ENCODE data around the gene NEAT1. TPM values are rescaled to one million over a fixed set of nuclear protein-coding genes. Genes with fewer than 3 reads are reported as not detected.
"Not testable (repeated sequence)": the region's sequence is repeated elsewhere in the genome, so short reads cannot be mapped to it uniquely, and the experiment has no call there.

Gene NEAT1
- total RNA-seq, 1 donor from 2014 or later: 1,255 TPM

DNA sequence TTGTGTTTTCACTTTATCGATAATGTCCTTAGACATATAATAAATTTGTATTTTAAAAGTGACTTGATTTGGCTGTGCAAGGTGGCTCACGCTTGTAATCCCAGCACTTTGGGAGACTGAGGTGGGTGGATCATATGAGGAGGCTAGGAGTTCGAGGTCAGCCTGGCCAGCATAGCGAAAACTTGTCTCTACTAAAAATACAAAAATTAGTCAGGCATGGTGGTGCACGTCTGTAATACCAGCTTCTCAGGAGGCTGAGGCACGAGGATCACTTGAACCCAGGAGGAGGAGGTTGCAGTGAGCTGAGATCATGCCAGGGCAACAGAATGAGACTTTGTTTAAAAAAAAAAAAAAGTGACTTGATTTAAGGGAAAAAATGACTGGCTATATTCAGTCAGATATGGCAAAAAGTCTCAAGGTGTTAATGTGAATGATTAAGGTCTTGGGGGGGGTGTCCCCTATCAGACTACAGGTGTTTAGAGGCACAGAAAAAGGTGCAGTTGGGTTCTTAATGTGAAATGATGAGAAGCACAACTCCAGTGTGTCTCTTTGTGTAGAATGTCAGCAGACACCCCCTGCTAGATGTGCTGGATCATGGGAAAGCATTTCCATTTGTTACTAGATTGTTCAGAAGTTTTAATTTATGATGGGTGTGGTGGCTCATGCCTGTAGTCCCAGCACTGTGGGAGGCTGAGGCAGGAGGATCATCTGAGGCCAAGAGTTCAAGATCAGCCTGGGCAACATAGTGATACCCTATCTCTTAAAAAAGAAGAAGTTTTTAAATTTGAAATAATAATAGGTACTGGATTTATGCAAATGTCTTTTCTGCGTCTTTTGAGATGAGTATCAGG, 17.0 kb downstream of the NEAT1 start:
- DNase-seq (ENCODE audit: low spot score): peak; percentile 49
- no peak for ATAC-seq
- intact Hi-C loops (cut with DNase I): no loop called here

DNA sequence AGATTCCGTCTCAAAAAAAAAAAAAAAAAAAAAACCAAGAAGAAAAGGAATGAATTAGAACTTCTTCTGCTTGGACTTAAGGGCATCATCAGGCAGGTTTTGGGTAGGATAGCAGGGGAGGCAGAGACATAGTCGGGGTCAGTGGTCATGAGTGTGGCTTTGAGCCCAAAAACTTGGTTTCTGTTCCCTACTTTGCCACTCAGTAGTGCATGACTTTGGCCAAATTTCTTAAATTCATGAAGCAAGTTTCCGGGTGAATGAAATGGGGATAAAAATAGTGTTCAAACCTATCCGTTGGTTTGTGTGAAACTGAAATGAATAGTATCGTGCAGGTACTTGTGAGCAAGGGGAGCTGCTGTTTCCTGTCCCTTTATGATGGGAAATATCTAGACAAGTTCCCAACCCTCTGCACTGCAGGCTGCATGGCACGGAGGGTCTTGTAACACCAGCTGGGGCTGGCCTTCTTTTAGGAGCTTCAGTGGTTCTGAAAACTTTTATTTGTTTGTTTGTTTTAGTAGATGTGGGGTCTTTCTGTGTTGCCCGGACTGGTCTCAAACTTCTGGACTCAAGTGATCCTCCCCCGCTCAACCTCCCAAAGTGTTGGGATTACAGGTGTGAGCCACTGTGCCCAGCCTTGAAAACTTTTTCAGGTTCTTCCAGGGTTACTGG, 18.4 kb downstream of the NEAT1 start:
- DNase-seq (ENCODE audit: low spot score): peak; percentile 51
- no peak for ATAC-seq

DNA sequence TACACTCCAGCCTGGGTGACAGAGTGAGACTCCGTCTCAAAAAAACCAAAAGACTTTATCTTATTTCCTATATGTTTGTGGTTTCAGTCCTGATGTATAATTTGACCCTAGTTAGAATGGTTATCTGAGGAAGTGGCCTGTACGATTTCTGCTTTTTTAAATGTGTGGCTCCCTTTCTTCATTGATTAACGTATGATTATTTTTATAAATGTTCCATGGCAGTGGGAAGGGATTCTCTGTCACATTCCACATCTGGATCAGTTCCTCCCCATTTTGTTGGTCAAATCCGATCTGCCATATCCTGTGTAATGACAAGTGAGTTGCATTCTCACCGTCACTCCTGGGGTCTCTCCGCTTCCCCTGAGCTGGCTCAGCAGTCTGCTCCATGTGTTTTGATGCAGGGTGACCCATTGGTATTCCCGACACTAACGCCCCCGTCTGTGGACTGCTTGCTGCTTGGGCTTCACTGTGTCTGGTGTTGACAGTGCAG, 20.3 kb downstream of the NEAT1 start:
- intact Hi-C loops (cut with DNase I): no loop called here
- ATAC-seq (no peak), DNase-seq (ENCODE audit: low spot score) (peak; percentile 54)

More for the DNA sequence above, 18.4 kb downstream of the NEAT1 start:
- intact Hi-C loops (cut with DNase I): no loop called here

DNA sequence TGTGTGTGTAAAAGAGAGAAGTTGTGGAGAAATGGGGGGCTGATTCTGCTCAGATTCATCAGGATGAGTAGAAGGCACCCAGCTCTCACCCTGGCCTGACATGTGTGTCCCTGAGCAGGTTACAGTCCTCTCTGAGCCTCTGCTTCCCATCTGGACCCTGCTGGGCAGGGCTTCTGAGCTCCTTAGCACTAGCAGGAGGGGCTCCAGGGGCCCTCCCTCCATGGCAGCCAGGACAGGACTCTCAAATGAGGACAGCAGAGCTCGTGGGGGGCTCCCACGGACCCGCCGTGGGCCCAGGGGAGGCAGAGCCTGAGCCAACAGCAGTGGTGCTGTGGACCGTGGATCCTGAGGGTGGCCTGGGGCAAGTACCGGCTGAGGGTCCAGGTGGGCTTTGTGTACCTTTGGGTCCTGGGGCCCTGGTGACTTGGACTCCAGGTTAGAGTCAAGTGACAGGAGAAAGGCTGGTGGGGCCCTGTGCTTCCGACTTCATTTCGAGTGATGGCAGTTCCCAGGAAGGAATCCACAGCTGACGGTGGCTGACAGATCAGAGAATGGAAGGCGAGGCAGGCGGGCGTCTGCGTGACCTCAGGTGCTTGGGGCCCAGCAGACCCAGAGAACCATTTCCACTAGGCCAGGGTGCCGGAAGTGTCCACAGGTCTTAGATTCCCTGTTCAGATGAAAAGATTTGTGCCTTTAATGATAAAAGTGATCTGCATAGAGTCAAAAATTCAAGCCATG, 21.9 kb downstream of the NEAT1 start:
- peak; percentile 67 for DNase-seq (ENCODE audit: low spot score)
- ATAC-seq: peak; percentile 1
- intact Hi-C loops (cut with DNase I): no loop called here

DNA sequence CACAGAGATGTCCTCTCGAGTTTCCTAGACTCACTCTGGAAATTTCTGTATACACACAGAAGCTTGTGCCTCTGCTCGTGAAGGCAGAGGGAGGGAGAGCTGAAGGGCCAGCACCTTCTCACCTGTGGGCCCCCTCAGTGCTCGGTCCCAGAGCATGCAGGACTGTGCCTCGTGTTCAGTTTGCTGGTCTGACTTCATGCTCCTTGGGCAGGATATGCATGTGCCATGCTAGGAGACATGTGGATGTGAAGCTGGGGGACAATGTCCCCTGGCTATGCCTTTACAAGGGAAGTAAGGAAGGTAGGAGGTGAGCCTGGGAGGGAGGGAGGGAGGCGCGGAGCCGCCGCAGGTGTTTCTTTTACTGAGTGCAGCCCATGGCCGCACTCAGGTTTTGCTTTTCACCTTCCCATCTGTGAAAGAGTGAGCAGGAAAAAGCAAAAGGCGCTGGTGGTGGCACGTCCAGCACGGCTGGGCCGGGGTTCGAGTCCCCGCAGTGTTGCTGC, 22.6 kb downstream of the NEAT1 start:
- no peak for DNase-seq (ENCODE audit: low spot score)
- no peak for ATAC-seq
- intact Hi-C loops (cut with DNase I): no loop called here

DNA sequence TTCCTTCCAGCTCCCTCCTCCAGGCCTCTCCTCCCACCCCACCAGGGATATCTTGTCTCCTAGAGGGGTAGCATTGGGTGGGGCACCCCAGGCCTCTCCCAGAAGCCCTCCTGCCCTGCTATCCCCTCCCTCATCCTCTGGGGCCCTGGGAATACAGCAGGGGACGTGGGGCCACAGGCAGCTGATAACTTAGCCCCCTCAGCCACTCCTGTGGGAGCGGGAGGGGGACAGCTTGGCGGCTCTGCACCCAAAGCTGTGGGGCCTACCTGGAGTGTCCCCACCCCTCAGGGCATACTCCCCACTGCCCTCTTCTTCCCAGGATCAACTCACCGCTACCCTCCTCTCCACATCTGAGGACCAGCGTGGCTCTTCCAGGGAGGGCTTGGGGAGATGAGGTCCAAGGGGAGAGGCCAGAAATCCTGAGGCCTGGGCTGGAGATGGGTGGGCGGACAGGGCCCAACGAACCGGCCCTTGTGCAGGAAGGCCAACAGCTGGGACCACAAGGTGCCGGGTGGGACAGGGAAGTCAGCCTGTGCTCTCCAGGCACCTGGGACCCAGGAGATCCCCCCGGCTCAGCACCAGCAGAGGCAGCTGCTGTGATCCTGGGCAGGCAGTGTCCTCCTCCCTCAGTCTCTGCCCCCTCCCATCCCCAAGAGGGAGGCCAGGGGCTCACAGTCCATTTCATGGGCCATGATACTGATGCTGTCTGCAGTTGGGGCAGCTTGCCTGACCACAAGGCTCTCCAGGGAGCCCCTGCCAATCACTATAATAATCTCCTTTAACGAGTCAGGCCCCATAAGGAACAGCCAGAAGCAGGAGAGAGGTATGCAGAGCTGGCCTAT, 23.2 kb downstream of the NEAT1 start:
- ATAC-seq (peak; percentile 13), DNase-seq (ENCODE audit: low spot score) (peak; percentile 64)
- intact Hi-C loops (cut with DNase I): no loop called here

DNA sequence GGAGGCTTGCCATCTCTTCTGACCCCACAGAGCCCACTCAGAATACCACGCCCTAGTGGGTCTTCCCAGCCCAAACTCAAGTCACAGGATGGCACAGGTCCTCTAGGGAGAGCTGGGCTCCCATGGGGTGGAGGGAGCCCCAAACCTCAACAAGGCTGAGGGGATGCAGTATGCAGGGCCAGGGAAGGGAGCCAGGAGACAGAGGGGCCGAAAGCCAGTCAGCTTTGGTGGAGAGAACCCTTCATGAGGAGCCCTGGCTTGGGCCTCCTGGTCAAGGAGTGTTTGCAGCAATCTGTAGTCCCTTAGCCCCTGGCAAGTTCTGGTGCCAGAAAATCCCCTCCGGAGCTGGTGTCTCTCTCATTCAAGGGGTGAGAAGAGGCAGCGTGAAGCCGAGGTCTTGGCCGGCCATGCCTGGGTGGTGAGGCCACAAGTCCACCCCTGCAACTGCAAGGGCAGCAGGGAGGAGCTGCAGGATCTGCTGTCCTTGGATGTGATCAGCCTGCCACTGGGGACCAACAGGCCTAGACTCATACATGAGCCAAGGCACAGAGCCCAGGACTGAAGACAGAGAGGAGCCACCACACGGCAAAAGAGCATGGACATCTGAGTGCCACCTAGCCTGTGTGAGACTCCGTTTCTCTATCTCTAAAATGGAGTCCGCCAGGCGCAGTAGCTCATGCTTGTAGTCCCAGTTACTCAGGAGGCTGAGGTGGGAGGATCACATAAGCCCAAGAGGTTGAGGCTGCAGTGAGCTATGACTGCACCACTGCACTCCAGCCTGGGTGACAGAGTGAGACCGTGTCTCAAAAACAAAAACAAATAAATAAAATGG, 24.1 kb downstream of the NEAT1 start:
- DNase-seq (ENCODE audit: low spot score) (peak; percentile 65), ATAC-seq (peak; percentile 20)
- intact Hi-C loops (cut with DNase I): no loop called here

DNA sequence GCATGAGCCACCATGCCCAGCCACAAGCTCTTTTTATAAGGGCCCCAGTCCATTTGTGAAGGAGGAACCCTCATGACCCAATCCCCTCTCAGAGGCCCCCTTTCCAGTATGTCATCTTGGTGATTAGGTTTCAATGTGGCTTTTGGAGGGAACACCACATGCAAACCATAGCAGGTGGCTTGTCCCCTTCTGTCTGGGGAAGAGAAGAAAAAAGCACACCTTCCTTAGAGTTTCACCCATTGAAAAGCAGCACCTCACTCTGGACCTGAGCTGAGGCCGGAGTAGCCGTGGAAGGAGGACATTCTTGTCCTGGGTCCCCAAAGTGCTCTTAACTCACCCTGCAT, 25.4 kb downstream of the NEAT1 start:
- intact Hi-C loops (cut with DNase I): no loop called here
- DNase-seq (ENCODE audit: low spot score) (no peak), ATAC-seq (no peak)

DNA sequence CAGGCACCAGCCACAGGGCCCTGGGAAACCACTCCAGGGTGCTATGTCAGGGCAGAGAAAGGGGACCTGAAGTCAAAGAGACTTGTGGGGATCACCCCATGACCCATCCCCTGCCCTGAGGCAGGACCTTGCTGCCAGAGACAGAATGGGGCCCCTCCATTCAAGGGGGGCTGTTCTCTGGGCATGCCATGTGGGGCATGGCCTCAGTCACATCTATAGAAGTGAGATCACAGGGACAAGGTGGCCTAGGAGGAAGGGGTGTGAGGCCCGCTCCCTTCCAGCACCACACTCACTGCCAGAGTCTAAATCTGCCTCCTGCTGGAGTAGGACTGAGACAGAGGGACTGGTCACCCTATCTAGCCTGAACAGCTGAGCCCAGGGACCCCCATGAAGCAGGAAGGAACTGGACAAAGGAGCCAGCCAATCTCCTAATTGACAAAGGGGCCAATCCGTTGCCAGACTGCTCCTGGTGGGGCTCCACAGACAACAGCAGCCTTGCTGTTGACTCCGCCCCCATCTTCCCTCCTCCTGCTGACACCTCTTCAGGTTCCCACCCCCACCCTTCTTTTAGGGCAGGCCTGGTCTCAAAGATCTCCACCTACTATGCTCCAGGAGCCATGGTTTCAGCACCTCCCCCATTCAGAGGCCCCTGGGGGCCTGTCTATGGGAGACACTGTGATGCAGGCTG, 26.0 kb downstream of the NEAT1 start:
- DNase-seq (ENCODE audit: low spot score) (peak; percentile 53), ATAC-seq (peak; percentile 0)
- intact Hi-C loops (cut with DNase I): no loop called here

DNA sequence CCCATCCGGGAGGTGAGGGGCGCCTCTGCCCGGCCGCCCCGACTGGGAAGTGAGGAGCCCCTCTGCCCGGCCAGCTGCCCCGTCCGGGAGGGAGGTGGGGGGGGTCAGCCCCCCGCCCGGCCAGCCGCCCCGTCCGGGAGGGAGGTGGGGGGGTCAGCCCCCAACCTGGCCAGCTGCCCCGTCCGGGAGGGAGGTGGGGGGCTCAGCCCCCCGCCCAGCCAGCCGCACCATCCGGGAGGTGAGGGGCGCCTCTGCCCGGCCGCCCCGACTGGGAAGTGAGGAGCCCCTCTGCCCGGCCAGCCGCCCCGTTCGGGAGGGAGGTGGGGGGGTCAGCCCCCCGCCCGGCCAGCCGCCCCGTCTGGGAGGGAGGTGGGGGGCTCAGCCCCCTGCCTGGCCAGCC, 28.7 kb downstream of the NEAT1 start:
- intact Hi-C loops (cut with DNase I): loop anchor here (5.0 kb wide), 1 partner anchor 381 kb away; the partner anchor contains the start of gene SNX32
- not testable (repeated sequence) for ATAC-seq
- DNase-seq (ENCODE audit: low spot score): peak; percentile 52

DNA sequence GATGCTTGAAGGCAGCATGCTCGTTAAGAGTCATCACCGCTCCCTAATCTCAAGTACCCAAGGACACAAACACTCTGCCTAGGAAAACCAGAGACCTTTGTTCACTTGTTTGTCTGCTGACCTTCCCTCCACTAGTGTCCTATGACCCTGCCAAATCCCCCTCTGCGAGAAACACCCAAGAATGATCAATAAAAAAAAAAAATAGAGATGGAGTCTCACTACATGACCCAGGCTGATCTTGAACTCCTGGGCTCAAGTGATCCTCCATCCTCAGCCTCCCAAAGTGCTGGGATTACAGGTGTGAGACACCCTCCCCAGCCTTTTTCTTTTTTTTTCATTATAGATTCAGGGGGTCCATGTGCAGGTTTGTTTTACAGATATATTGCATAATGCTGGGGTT, 29.7 kb downstream of the NEAT1 start:
- not testable (repeated sequence) for ATAC-seq; DNase-seq (ENCODE audit: low spot score)
- intact Hi-C loops (cut with DNase I): loop anchor here (5.0 kb wide), 1 partner anchor 380 kb away; the partner anchor contains the start of gene SNX32

DNA sequence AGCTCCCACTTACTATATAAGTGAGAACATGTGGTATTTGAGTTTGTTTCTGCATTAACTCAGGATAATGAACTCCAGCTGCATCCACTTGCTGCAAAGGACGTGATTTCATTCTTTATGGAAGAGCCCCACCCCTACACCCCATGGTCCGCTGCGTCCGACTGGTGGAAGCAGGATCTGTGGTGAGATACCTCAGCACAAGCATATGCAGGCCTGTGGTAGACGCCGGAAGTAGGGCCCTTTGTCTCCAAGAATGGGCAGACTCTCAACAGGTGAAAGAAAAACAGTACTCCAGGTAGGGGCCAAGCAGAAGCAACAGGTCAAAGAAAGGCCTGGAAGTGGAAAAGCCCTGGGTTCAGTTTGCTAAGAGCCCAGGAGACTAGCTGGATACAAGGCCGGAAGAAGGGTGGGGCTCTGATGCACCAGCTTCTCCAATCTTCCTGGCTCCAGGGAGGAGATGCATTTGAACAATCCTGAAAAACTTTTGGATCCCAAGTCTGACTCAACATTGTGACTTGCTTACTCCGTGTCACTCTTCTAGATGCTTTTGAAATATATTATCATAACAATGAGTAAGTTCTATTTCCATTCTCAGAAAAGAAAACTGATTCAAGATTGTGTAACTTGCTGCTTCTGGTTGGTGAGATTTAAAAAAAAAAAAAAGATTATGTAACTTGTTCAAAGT, 30.4 kb downstream of the NEAT1 start:
- no peak for ATAC-seq
- intact Hi-C loops (cut with DNase I): loop anchor here (5.0 kb wide), 1 partner anchor 379 kb away; the partner anchor contains the start of gene SNX32

DNA sequence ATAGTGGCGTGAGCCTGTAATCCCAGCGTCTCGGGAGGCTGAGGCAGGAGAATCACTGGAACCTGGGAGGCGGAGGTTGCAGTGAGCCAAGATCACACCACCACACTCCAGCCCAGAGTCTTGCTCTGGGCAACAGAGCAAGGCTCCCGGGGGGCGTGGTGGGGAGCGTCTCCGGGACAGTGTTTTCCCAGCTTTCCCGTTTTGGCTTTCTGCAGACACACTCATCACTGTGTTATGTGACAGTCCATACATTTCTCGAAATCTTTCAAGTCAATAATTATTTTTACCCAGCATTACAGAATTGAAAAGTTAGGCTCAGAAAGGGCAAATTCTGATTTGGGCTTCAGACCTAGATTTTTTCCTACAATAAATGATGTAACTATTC, 31.7 kb downstream of the NEAT1 start:
- intact Hi-C loops (cut with DNase I): loop anchor here (5.0 kb wide), 1 partner anchor 378 kb away; the partner anchor contains the start of gene SNX32
- peak; percentile 29 for ATAC-seq
- DNase-seq (ENCODE audit: low spot score): peak; percentile 57

More for the DNA sequence above, 30.4 kb downstream of the NEAT1 start:
- peak; percentile 55 for DNase-seq (ENCODE audit: low spot score)

DNA sequence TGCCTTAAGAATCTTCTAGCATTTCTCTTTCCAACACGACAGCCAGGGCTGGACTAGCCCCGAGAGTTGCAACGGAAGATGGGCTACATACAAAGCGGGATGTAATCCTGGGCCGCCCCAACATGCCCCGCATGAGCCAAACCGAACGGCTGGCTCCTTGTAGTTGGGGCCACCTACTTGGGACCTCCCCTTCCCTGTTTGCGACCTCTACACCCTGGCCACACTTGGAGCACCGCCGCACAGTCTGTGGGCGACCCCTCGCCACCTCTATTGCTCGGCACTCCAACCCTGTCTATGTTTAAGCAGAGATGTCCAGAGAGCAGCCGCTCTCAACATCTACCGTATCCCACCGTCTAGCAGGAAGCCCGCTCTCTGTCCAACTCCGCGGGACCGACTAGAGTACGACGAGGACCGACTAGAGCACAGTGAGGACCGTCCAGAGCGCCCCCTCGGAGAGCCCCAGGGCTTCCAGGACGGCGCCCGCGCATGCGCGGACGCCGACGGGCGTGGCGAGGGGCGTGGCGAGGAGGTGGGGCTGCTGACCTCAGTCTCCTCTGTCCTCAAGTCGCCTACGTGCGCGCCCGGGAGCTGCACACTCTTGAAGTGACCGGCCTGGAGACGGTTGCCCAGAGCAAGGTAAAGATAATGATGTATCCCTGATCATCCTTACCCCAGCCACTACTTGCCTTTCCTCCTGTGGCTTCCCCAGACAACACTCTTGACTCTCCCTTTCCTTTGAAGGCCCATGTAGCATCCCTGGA, 32.3 kb downstream of the NEAT1 start:
- peak; percentile 95 for ATAC-seq
- DNase-seq (ENCODE audit: low spot score): peak; percentile 95
- intact Hi-C loops (cut with DNase I): loop anchor here (5.0 kb wide), 1 partner anchor 377 kb away; the partner anchor contains the start of gene SNX32

DNA sequence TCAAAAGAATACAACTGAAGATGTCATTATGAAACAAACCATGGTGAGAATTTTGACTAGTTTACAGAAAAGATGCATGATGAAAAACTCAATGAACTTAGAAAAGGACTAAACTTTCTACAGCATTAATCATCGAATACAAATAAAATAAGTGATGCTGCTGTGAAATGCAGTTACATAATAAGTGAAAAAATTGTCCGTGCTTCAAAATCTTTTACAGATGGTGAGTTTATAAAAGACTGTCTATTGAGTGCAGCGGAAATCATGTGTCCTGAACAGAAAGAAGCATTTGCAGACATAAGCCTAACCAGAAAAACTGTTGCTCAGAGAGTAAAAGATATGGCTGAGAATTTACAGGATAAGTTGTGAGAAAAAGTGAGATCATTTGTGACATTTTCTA, 33.8 kb downstream of the NEAT1 start:
- ATAC-seq: no peak
- intact Hi-C loops (cut with DNase I): no loop called here
- DNase-seq (ENCODE audit: low spot score): no peak

DNA sequence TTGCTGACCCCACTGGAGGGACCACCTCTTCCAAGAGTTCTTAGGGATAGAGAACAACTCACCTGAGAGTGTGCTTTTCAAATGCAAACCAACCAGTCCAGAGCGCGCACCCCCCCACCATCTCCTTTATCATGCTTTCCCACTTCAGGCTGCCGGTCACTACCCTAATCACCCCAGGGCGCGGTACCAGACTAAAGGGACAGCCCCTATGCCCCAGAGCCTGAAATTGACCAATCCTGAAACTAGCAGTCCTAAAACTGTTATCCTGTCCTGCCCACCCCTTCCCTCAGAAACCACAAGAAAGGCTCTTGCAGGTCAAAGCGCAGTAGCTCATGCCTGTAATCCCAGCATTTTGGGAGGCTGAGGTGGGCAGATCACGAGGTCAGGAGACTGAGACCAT, 37.0 kb downstream of the NEAT1 start:
- no peak for ATAC-seq
- intact Hi-C loops (cut with DNase I): no loop called here
- no peak for DNase-seq (ENCODE audit: low spot score)
